ENCODE results near the gene RTN4RL1. TPM values are rescaled to one million over a fixed set of nuclear protein-coding genes. Genes with fewer than 3 reads are reported as not detected.

RTN4RL1 gene
- total RNA-seq, 2 donors from 2014 or later = 18.2 to 19.6 TPM

DNA sequence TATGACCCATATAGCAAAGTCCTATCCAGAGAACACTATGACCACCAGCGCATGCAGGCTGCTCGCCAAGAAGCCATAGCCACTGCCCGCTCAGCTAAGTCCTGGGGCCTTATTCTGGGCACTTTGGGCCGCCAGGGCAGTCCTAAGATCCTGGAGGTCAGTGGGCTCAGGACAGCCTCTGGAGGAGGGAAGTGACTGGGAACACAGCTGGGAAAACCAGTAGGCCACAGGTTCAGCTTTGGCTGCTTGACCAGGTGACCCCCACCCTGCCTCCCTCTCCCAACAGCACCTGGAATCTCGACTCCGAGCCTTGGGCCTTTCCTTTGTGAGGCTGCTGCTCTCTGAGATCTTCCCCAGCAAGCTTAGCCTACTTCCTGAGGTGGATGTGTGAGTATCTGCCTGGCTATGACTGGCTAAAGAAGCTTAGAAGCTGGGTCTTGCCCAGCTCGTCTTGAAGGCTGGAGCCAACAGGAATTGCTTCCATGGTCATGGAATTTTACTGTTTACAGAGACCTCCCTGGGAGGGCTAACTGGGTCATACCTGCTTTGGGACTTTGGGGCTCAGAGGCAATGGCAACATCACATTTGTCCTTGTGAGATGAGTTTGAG is 15.2 kb upstream of the RTN4RL1 start:
- Mint-ChIP-seq H3K4me1 (peaks cover 18% of the 10 kb centered on the region), H3K9me3 (no peaks in the 10 kb centered on the region), H3K27ac (peak overlapping the region; percentile 44), H3K4me3 (peak overlapping the region; percentile 84), H3K36me3 (ENCODE audit: low read depth) (peaks cover 44% of the 10 kb centered on the region), H3K27me3 (ENCODE audit: insufficient read depth) (peaks cover 7% of the 10 kb centered on the region)
- Histone ChIP-seq H3K27me3 (ENCODE audit: control insufficient read depth, insufficient read depth, low read length, poor library complexity, severe bottlenecking) (no peaks in the 10 kb centered on the region), H3K27ac (ENCODE audit: low read depth, low read length) (no peak overlapping the region), H3K4me1 (ENCODE audit: control insufficient read depth, insufficient read depth, low read length) (peaks cover 7% of the 10 kb centered on the region), H3K36me3 (ENCODE audit: control insufficient read depth, insufficient read depth, low read length) (peaks cover 48% of the 10 kb centered on the region), H3K9me3 (ENCODE audit: control insufficient read depth, low read length) (no peaks in the 10 kb centered on the region), H3K9ac (ENCODE audit: extremely low read depth, low read length, poor library complexity, severe bottlenecking) (no peak overlapping the region), H3K4me3 (ENCODE audit: low read length) (no peak overlapping the region)
- DNase-seq = no peak
- TF ChIP-seq, protein P1, sequence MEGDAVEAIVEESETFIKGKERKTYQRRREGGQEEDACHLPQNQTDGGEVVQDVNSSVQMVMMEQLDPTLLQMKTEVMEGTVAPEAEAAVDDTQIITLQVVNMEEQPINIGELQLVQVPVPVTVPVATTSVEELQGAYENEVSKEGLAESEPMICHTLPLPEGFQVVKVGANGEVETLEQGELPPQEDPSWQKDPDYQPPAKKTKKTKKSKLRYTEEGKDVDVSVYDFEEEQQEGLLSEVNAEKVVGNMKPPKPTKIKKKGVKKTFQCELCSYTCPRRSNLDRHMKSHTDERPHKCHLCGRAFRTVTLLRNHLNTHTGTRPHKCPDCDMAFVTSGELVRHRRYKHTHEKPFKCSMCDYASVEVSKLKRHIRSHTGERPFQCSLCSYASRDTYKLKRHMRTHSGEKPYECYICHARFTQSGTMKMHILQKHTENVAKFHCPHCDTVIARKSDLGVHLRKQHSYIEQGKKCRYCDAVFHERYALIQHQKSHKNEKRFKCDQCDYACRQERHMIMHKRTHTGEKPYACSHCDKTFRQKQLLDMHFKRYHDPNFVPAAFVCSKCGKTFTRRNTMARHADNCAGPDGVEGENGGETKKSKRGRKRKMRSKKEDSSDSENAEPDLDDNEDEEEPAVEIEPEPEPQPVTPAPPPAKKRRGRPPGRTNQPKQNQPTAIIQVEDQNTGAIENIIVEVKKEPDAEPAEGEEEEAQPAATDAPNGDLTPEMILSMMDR (conservative IDR thresholded peaks at IDR 0.05) = no peak
- WGBS, 2 experiments (ENCODE audit: insufficient coverage in 1 of 2, insufficient read length in 1 of 2) = 92 to 98% methylated on average over 7 of the region's 7 CpGs

DNA sequence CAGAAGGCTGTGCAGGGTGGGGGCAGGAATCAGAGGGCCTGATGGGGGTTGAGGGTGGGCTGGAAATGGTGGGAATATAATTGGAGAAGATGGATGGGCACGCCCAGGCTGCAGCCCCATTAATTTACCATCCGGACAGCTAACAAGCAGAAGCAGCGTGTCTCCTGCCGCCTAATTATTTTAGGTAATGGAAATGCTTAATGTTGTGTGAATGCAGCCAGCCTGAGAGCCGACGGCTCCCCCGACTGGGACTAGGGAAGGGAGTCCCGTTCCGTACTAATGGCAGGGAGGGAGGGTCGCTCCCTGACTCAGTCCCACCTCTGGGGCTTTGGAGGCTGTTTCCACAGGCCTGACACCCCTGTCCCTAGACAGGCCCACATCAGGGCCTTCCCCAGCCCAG is 12.0 kb upstream of the RTN4RL1 start:
- 90 to 94% methylated on average over 8 to 10 of the region's 10 CpGs for WGBS, 2 experiments (ENCODE audit: insufficient coverage in 1 of 2, insufficient read length in 1 of 2)
- Histone ChIP-seq H3K36me3 (ENCODE audit: control insufficient read depth, insufficient read depth, low read length) (peaks cover 23% of the 10 kb centered on the region), H3K9ac (ENCODE audit: extremely low read depth, low read length, poor library complexity, severe bottlenecking) (no peak overlapping the region), H3K9me3 (ENCODE audit: control insufficient read depth, low read length) (no peaks in the 10 kb centered on the region), H3K27ac (ENCODE audit: low read depth, low read length) (no peak overlapping the region), H3K4me1 (ENCODE audit: control insufficient read depth, insufficient read depth, low read length) (no peaks in the 10 kb centered on the region), H3K4me3 (ENCODE audit: low read length) (no peak overlapping the region), H3K27me3 (ENCODE audit: control insufficient read depth, insufficient read depth, low read length, poor library complexity, severe bottlenecking) (no peaks in the 10 kb centered on the region)
- no peak overlapping the region for H3K4me3 Mint-ChIP-seq
- peaks cover 28% of the 10 kb centered on the region for H3K36me3 Mint-ChIP-seq (ENCODE audit: low read depth)
- TF ChIP-seq, protein P1 (conservative IDR thresholded peaks at IDR 0.05) = no peak
- DNase-seq = no peak
- no peaks in the 10 kb centered on the region for H3K27me3 Mint-ChIP-seq (ENCODE audit: insufficient read depth)
- H3K9me3 Mint-ChIP-seq = no peaks in the 10 kb centered on the region
- no peak overlapping the region for H3K27ac Mint-ChIP-seq
- peaks cover 8% of the 10 kb centered on the region for H3K4me1 Mint-ChIP-seq

DNA sequence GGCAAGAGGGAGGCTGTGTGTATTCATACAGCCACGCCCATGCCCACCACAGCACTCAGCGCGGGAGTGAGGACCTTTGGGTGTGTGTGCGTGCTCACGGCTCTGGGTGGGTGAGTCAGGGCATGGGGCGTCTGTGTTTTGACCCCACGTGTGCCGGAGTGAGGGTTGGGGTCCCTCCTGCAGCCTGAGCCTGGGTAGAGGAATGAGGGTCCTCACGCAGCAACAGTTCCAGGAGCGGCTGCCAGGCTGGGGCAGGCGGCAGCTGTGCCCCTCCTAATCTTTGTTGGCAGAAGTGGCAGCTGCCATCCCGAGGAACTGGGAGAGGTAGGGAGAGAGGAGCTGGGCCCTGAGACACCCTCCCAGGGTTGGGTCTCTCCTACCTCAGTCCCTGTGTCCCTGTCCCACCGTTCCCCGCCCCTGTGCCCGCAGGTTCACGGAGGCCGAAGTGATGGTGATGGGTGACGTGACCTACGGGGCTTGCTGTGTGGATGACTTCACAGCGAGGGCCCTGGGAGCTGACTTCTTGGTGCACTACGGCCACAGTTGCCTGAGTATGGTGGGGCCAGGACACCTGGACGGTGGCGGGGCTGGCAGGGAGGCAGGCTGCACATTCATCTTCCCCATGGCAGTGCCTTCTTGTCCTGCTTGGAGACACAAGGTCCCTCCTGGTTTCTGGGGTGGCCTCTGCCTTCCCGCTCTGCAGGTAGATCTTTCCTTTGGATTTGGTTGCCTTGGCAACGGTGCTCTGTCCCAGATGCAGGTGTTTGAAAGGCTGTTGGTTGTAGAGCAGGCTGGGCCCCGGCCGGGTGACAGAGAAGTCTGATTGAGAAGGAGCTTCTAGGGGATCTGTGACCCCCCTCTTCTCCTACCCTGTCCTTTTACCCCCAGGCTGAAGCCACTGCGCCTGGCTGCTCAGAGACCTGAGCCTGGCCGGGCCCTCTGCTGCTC is 10.7 kb upstream of the RTN4RL1 start:
- Histone ChIP-seq H3K36me3 (ENCODE audit: control insufficient read depth, insufficient read depth, low read length) (peaks cover 20% of the 10 kb centered on the region), H3K9ac (ENCODE audit: extremely low read depth, low read length, poor library complexity, severe bottlenecking) (no peak overlapping the region), H3K27me3 (ENCODE audit: control insufficient read depth, insufficient read depth, low read length, poor library complexity, severe bottlenecking) (no peaks in the 10 kb centered on the region), H3K27ac (ENCODE audit: low read depth, low read length) (no peak overlapping the region), H3K9me3 (ENCODE audit: control insufficient read depth, low read length) (no peaks in the 10 kb centered on the region), H3K4me3 (ENCODE audit: low read length) (no peak overlapping the region), H3K4me1 (ENCODE audit: control insufficient read depth, insufficient read depth, low read length) (peaks cover 3% of the 10 kb centered on the region)
- Mint-ChIP-seq H3K36me3 (ENCODE audit: low read depth) (peaks cover 28% of the 10 kb centered on the region), H3K4me3 (no peak overlapping the region), H3K27me3 (ENCODE audit: insufficient read depth) (no peaks in the 10 kb centered on the region), H3K4me1 (peaks cover 6% of the 10 kb centered on the region), H3K9me3 (no peaks in the 10 kb centered on the region), H3K27ac (no peak overlapping the region)
- DNase-seq = no peak
- 94 to 100% methylated on average over 16 to 29 of the region's 29 CpGs for WGBS, 2 experiments (ENCODE audit: insufficient coverage in 1 of 2, insufficient read length in 1 of 2)
- TF ChIP-seq, protein P1 (conservative IDR thresholded peaks at IDR 0.05) = no peak

Data from endodermal cell (in vitro differentiated cells).